Activated B cell treated with CpG ODN at 0.5 μM for 24 hours (primary cell): ENCODE measurements around the gene WNT2B. TPM values are rescaled to one million over a fixed set of nuclear protein-coding genes. Genes with fewer than 3 reads are reported as not detected.

Source experiments
- ATAC-seq: fragments of 200-7000 bp; cut with Tn5 transposase; one replicate; pipeline ENCODE4 v1.10.0; 2021; ENCODE audit warnings: low read depth, mild to moderate bottlenecking, moderate library complexity
- CTCF ChIA-PET: fragments of 350-600 bp; sonication (Branson Sonifier 250); formaldehyde crosslinking; loops from one replicate; lab custom pipeline; 2021; ENCODE audit warnings: antibody characterized with exemption; lab: Charles Lee
- POLR2A ChIA-PET: fragments of 350-600 bp; sonication (Branson Sonifier 250); formaldehyde crosslinking; loops from one replicate; lab custom pipeline; 2021; ENCODE audit warnings: antibody characterized with exemption; lab: Charles Lee
- DNase-seq: peaks from one replicate; pipeline ENCODE4 v3.0.0; 2022
- H3K27ac Mint-ChIP-seq: one replicate; pipeline ENCODE4 v1.8.0; 2020; ENCODE audit warnings: mixed read lengths
- H3K27me3 Mint-ChIP-seq: one replicate; pipeline ENCODE4 v1.8.0; 2021; ENCODE audit warnings: mixed read lengths
- H3K36me3 Mint-ChIP-seq: one replicate; pipeline ENCODE4 v1.8.0; 2021; ENCODE audit warnings: low read depth, mixed read lengths
- H3K4me1 Mint-ChIP-seq: one replicate; pipeline ENCODE4 v1.8.0; 2021; ENCODE audit warnings: mixed read lengths
- H3K4me3 Mint-ChIP-seq: one replicate; pipeline ENCODE4 v1.8.0; 2020; ENCODE audit warnings: mild to moderate bottlenecking, mixed read lengths
- H3K9me3 Mint-ChIP-seq: one replicate; pipeline ENCODE4 v1.8.0; 2020; ENCODE audit warnings: mixed read lengths
- CTCF ChIP-seq: fragments of 200-600 bp; IDR thresholded peaks from one replicate; pipeline ENCODE4 v1.8.0; 2022; ENCODE audit warnings: antibody characterized with exemption, mild to moderate bottlenecking
- intact Hi-C: fragments of 100-400 bp; cut with micrococcal nuclease; formaldehyde crosslinking; loops from one replicate; pipeline ENCODE4 v1.15.1; 2024
- total RNA-seq: library from RNA; stranded (reverse); gene quantifications from 2 replicates; pipeline ENCODE4 v1.2.3, GENCODE V29; 2022

The WNT2B gene
- total RNA-seq, 1 donor from 2014 or later, result 1.4 TPM

GRCh38 chr1:112516141-112516540 lies 7.4 kb downstream of the WNT2B start:
- Mint-ChIP-seq H3K36me3 (no peaks in the 10 kb centered on the region), H3K4me3 (no peak overlapping the region), H3K27me3 (no peaks in the 10 kb centered on the region), H3K4me1 (no peaks in the 10 kb centered on the region), H3K9me3 (no peaks in the 10 kb centered on the region), H3K27ac (no peak overlapping the region)
- intact Hi-C loops, result no loop called here
- TF ChIP-seq CTCF, result no peak
- DNase-seq, result no peak
- ChIA-PET POLR2A (no interaction called here), CTCF (no interaction called here)
- ATAC-seq, result no peak

- no peak overlapping the region for H3K27ac Mint-ChIP-seq
- DNase-seq, result no peak
- ATAC-seq, result no peak
- no peaks in the 10 kb centered on the region for H3K27me3 Mint-ChIP-seq
- no peaks in the 10 kb centered on the region for H3K9me3 Mint-ChIP-seq
- intact Hi-C loops, result no loop called here
- H3K4me3 Mint-ChIP-seq, result no peak overlapping the region
- H3K36me3 Mint-ChIP-seq, result no peaks in the 10 kb centered on the region
- ChIA-PET POLR2A (no interaction called here), CTCF (interaction anchor here (0.8 kb wide), 1 partner anchor 154 kb away, joined by 3 read pairs; no protein-coding TSS in a partner anchor)
- no peaks in the 10 kb centered on the region for H3K4me1 Mint-ChIP-seq
- TF ChIP-seq CTCF, result no peak
Observed at GRCh38 chr1:112517231-112517630, 8.5 kb downstream of the WNT2B start.

- no peaks in the 10 kb centered on the region for H3K9me3 Mint-ChIP-seq
- no peaks in the 10 kb centered on the region for H3K36me3 Mint-ChIP-seq
- DNase-seq (no peak), ATAC-seq (no peak)
- intact Hi-C loops, result no loop called here
- no peak for TF ChIP-seq CTCF
- ChIA-PET CTCF (interaction anchor here (0.8 kb wide), 1 partner anchor 154 kb away, joined by 3 read pairs; no protein-coding TSS in a partner anchor), POLR2A (no interaction called here)
- H3K4me1 Mint-ChIP-seq, result no peaks in the 10 kb centered on the region
- no peaks in the 10 kb centered on the region for H3K27me3 Mint-ChIP-seq
- no peak overlapping the region for H3K4me3 Mint-ChIP-seq
- no peak overlapping the region for H3K27ac Mint-ChIP-seq
Observed at GRCh38 chr1:112517646-112518045, 8.9 kb downstream of the WNT2B start.

GRCh38 chr1:112518186-112518585 lies 9.4 kb downstream of the WNT2B start:
- CTCF ChIA-PET, result interaction anchor here (0.8 kb wide), 1 partner anchor 155 kb away, joined by 3 read pairs; no protein-coding TSS in a partner anchor
- no peak for ATAC-seq
- no peak overlapping the region for H3K27ac Mint-ChIP-seq
- H3K9me3 Mint-ChIP-seq, result no peaks in the 10 kb centered on the region
- TF ChIP-seq CTCF, result no peak
- POLR2A ChIA-PET, result no interaction called here
- no peaks in the 10 kb centered on the region for H3K27me3 Mint-ChIP-seq
- H3K4me3 Mint-ChIP-seq, result no peak overlapping the region
- no peak for DNase-seq
- intact Hi-C loops, result no loop called here
- no peaks in the 10 kb centered on the region for H3K4me1 Mint-ChIP-seq
- no peaks in the 10 kb centered on the region for H3K36me3 Mint-ChIP-seq

GRCh38 chr1:112520166-112520565 lies 11.4 kb downstream of the WNT2B start:
- ChIA-PET CTCF (no interaction called here), POLR2A (no interaction called here)
- intact Hi-C loops, result no loop called here
- no peaks in the 10 kb centered on the region for H3K27me3 Mint-ChIP-seq
- H3K27ac Mint-ChIP-seq, result no peak overlapping the region
- DNase-seq (no peak), ATAC-seq (no peak)
- H3K36me3 Mint-ChIP-seq, result no peaks in the 10 kb centered on the region
- H3K4me3 Mint-ChIP-seq, result no peak overlapping the region
- no peaks in the 10 kb centered on the region for H3K4me1 Mint-ChIP-seq
- no peaks in the 10 kb centered on the region for H3K9me3 Mint-ChIP-seq
- TF ChIP-seq CTCF, result no peak
